Left ventricle myocardium inferior (tissue), 1 donor: ENCODE results near the gene SLC15A1. TPM values are rescaled to one million over a fixed set of nuclear protein-coding genes. Genes with fewer than 3 reads are reported as not detected.

Experiments
- DNase-seq: peaks from one replicate; pipeline ENCODE4 v3.0.0-alpha.2; 2020
- H3K27ac ChIP-seq: fragments of 200-600 bp; replicated peaks from 2 replicates; pipeline ENCODE4 v1.8.0; 2021
- H3K27me3 ChIP-seq: fragments of 200-600 bp; 2 replicates; pipeline ENCODE4 v1.8.0; 2021; ENCODE audit warnings: low read depth
- H3K36me3 ChIP-seq: fragments of 200-600 bp; 2 replicates; pipeline ENCODE4 v1.8.0; 2021
- H3K4me1 ChIP-seq: fragments of 200-600 bp; 2 replicates; pipeline ENCODE4 v1.8.0; 2021
- H3K4me3 ChIP-seq: fragments of 200-600 bp; 2 replicates; pipeline ENCODE4 v1.8.0; 2021; ENCODE audit warnings: mild to moderate bottlenecking, moderate library complexity
- H3K9me3 ChIP-seq: fragments of 200-600 bp; replicated peaks from 2 replicates; pipeline ENCODE4 v1.8.0; 2021
- CTCF ChIP-seq: fragments of 200-600 bp; IDR thresholded peaks from 2 replicates; pipeline ENCODE4 v1.8.0; 2021; ENCODE audit warnings: antibody characterized with exemption, mild to moderate bottlenecking, borderline replicate concordance
- intact Hi-C: fragments of 100-400 bp; cut with micrococcal nuclease; formaldehyde crosslinking; loops from one replicate; pipeline ENCODE4 v1.11.0; 2022
- total RNA-seq: library from RNA; stranded (reverse); fragmentation: NEBNext Ultra II Directional; extraction: Animal tissue kit (Norgen Biotek cat#: 25700); gene quantifications from one replicate; pipeline ENCODE4 v1.2.1, GENCODE V29; 2021
- donor health status: DM: no; HTN: yes; CAD: no; lungs with severe emphysema.

Gene SLC15A1
- total RNA-seq, 1 donor from 2014 or later = not detected

- TF ChIP-seq CTCF = no peak
- no peak overlapping the region for H3K27ac ChIP-seq
- H3K27me3 ChIP-seq = peaks cover 15% of the 10 kb centered on the region
- H3K36me3 ChIP-seq = no peaks in the 10 kb centered on the region
- H3K4me1 ChIP-seq = no peaks in the 10 kb centered on the region
- H3K4me3 ChIP-seq = no peak overlapping the region
- intact Hi-C loops = no loop called here
- H3K9me3 ChIP-seq = no peaks in the 10 kb centered on the region
- DNase-seq = no peak
Measured at GRCh38 chr13:98771838-98772611, 19.6 kb upstream of the SLC15A1 start.

DNA sequence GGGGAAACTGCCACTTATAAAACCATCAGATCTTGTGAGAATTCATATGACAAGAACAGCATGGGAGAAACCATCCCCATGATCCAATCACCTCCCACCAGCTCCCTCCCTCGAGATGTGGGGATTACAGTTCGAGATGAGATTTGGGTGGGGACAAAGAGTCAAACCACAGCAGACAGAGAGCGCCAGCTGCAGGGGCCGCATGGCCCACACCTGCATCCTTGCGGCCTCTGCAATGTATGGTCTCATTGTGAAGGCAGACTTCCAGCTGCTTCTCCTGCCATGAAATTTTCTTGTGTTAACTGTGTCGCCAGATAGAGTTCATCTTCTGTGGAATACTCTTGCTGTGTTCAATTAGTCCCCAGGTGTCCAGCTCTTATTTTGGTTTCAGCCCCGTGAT, 17.3 kb upstream of the SLC15A1 start:
- no peak for TF ChIP-seq CTCF
- H3K27ac ChIP-seq = no peak overlapping the region
- H3K4me3 ChIP-seq = no peak overlapping the region
- intact Hi-C loops = no loop called here
- no peaks in the 10 kb centered on the region for H3K9me3 ChIP-seq
- H3K27me3 ChIP-seq = peaks cover 15% of the 10 kb centered on the region
- H3K36me3 ChIP-seq = no peaks in the 10 kb centered on the region
- no peak for DNase-seq
- no peaks in the 10 kb centered on the region for H3K4me1 ChIP-seq

- H3K27me3 ChIP-seq = peaks cover 15% of the 10 kb centered on the region
- no peak overlapping the region for H3K27ac ChIP-seq
- no peak for DNase-seq
- no peaks in the 10 kb centered on the region for H3K9me3 ChIP-seq
- no peak overlapping the region for H3K4me3 ChIP-seq
- no peak for TF ChIP-seq CTCF
- intact Hi-C loops = no loop called here
- no peaks in the 10 kb centered on the region for H3K36me3 ChIP-seq
- H3K4me1 ChIP-seq = no peaks in the 10 kb centered on the region
Measured at GRCh38 chr13:98768522-98768921, 16.1 kb upstream of the SLC15A1 start.

DNA sequence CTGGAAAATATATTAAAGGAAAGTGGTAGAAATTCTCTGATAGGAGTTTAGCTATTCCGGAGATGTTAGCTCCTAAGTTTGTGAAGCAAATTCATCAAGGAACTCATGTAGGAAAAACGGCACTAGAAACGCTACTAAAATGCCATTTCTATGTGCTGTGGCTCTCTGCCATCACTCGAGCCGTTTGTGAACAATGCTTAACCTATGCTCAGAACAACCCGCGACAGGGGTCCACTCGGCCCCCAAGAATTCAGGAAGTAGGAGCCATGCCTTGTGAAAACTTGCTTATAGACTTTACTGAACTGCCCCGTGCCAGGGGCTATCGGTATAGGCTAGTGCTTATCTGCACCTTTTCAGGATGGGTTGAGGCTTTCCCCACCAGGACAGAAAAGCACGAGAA, 14.2 kb upstream of the SLC15A1 start:
- H3K27ac ChIP-seq = no peak overlapping the region
- H3K9me3 ChIP-seq = no peaks in the 10 kb centered on the region
- no peak for DNase-seq
- intact Hi-C loops = no loop called here
- H3K4me1 ChIP-seq = no peaks in the 10 kb centered on the region
- H3K4me3 ChIP-seq = no peak overlapping the region
- TF ChIP-seq CTCF = no peak
- H3K36me3 ChIP-seq = no peaks in the 10 kb centered on the region
- H3K27me3 ChIP-seq = peaks cover 15% of the 10 kb centered on the region

DNA sequence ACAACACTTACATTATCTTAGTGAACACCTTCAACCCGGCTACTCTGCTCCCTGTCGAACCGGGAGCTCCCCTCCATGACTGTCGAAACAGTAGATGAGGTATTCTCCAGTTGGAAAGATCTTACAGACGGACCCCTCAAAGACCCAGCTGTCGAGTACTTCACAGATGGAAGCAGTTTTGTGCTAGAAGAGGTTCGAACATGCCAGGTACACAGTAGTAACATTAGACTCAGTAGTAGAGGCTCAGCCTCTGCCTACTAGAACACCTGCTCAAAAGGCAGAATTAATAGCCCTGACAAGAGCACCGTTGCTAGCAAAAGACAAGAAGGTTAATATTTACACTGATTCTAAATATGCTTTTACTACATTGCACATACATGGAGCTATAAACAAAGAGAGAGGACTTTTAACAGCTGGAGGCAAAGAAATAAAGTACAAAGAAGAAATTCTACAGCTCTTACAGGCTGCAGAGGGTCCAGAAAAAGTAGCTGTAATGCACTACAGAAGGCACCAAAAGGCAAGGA, 13.6 kb upstream of the SLC15A1 start:
- Histone ChIP-seq H3K4me1 (no peaks in the 10 kb centered on the region), H3K27ac (no peak overlapping the region), H3K4me3 (no peak overlapping the region), H3K27me3 (peaks cover 15% of the 10 kb centered on the region), H3K9me3 (no peaks in the 10 kb centered on the region), H3K36me3 (no peaks in the 10 kb centered on the region)
- intact Hi-C loops = no loop called here
- no peak for TF ChIP-seq CTCF
- DNase-seq = no peak
